CD14-positive monocyte (primary cell): ENCODE data around the gene FIZ1. TPM values are rescaled to one million over a fixed set of nuclear protein-coding genes. Genes with fewer than 3 reads are reported as not detected.
"Not testable (repeated sequence)": the region's sequence is repeated elsewhere in the genome, so short reads cannot be mapped to it uniquely, and the experiment has no call there.

Experiments used
- DNase-seq, 3 donors: peaks; one replicate each; pipeline ENCODE4 v3.0.0-alpha.2; 2011 to 2022
- H2AFZ ChIP-seq: 2 replicates; pipeline ENCODE4 v1.6.0; 2012; ENCODE audit warnings: mild to moderate bottlenecking, low read depth, low read length, inconsistent platforms; ENCODE audit not compliant: insufficient read depth, poor library complexity, severe bottlenecking
- H3K27ac ChIP-seq, 2 donors: 1 replicate in 1 of 2; 2 replicates in 1 of 2; pipeline ENCODE4 v1.5.1; 2012 to 2013; ENCODE audit warnings: low read length in 2 of 2, control low read depth in 1 of 2, inconsistent platforms in 1 of 2, low read depth in 1 of 2, mild to moderate bottlenecking in 1 of 2
- H3K27me3 ChIP-seq, 2 donors: one replicate each; pipeline versions ENCODE4 v1.6.0 to v1.6.1; 2011 to 2013; ENCODE audit warnings: low read length in 2 of 2; ENCODE audit not compliant: control insufficient read depth in 2 of 2, insufficient read depth in 2 of 2
- H3K36me3 ChIP-seq, 2 donors: replicated peaks in 1 of 2; 1 replicate in 1 of 2; 2 replicates in 1 of 2; pipeline versions ENCODE4 v1.5.1 to v1.6.1; 2012 to 2013; ENCODE audit warnings: low read length in 2 of 2, control low read depth in 1 of 2, inconsistent platforms in 1 of 2, mild to moderate bottlenecking in 1 of 2; ENCODE audit not compliant: insufficient read depth in 2 of 2, control insufficient read depth in 1 of 2
- H3K4me1 ChIP-seq, 2 donors: 1 replicate in 1 of 2; 2 replicates in 1 of 2; pipeline versions ENCODE4 v1.5.1 to v1.6.1; 2012 to 2013; ENCODE audit warnings: low read length in 2 of 2, control low read depth in 1 of 2, inconsistent platforms in 1 of 2, mild to moderate bottlenecking in 1 of 2, moderate library complexity in 1 of 2; ENCODE audit not compliant: insufficient read depth in 2 of 2, control insufficient read depth in 1 of 2
- H3K4me2 ChIP-seq: replicated peaks from 2 replicates; pipeline ENCODE3; 2012; ENCODE audit warnings: low read length, moderate library complexity, mild to moderate bottlenecking; ENCODE audit not compliant: poor library complexity, severe bottlenecking; ENCODE audit errors: extremely low read depth
- H3K4me3 ChIP-seq, 3 experiments: fragments of 200-600 bp in 1 of 3; sonication (generic) in 1 of 3; replicated peaks in 1 of 3; 1 replicate in 2 of 3; 2 replicates in 1 of 3; pipeline ENCODE4 v1.5.1; 2011 to 2013; ENCODE audit warnings: low read length in 3 of 3, mild to moderate bottlenecking in 3 of 3, control low read depth in 2 of 3, low read depth in 2 of 3, inconsistent platforms in 1 of 3, moderate library complexity in 1 of 3
- H3K79me2 ChIP-seq: 2 replicates; pipeline ENCODE4 v1.6.0; 2012; ENCODE audit warnings: mild to moderate bottlenecking, control low read depth, inconsistent platforms, low read length, moderate library complexity; ENCODE audit not compliant: insufficient read depth
- H3K9ac ChIP-seq: 2 replicates; pipeline ENCODE4 v1.6.0; 2017; ENCODE audit warnings: low read length, mild to moderate bottlenecking; ENCODE audit not compliant: insufficient read depth, poor library complexity, severe bottlenecking
- H3K9me3 ChIP-seq, 2 donors: replicated peaks in 1 of 2; 1 replicate in 1 of 2; 2 replicates in 1 of 2; pipeline versions ENCODE4 v1.5.1 to v1.6.1; 2012 to 2013; ENCODE audit warnings: low read length in 2 of 2, control low read depth in 1 of 2; ENCODE audit not compliant: control insufficient read depth in 1 of 2, insufficient read depth in 1 of 2
- H4K20me1 ChIP-seq: 2 replicates; pipeline ENCODE4 v1.6.0; 2012; ENCODE audit warnings: mild to moderate bottlenecking, low read length, control low read depth, moderate library complexity; ENCODE audit not compliant: insufficient read depth
- H3K27ac Mint-ChIP-seq, 7 donors: one replicate each; pipeline ENCODE4 v1.8.0; 2020; ENCODE audit warnings: mild to moderate bottlenecking in 7 of 7, mixed read lengths in 7 of 7, moderate library complexity in 6 of 7, inconsistent platforms in 2 of 7
- H3K27me3 Mint-ChIP-seq, 3 donors: one replicate each; pipeline ENCODE4 v1.8.0; 2021 to 2022; ENCODE audit warnings: low read depth in 3 of 3, mild to moderate bottlenecking in 3 of 3, mixed read lengths in 3 of 3, moderate library complexity in 3 of 3, inconsistent platforms in 1 of 3
- H3K36me3 Mint-ChIP-seq, 2 donors: one replicate each; pipeline ENCODE4 v1.8.0; 2020; ENCODE audit warnings: mixed read lengths in 2 of 2, inconsistent platforms in 1 of 2, mild to moderate bottlenecking in 1 of 2
- H3K4me1 Mint-ChIP-seq: one replicate; pipeline ENCODE4 v1.8.0; 2020; ENCODE audit warnings: mild to moderate bottlenecking, mixed read lengths
- H3K4me3 Mint-ChIP-seq, 2 donors: one replicate each; pipeline ENCODE4 v1.8.0; 2020; ENCODE audit warnings: mild to moderate bottlenecking in 2 of 2, mixed read lengths in 2 of 2, moderate library complexity in 1 of 2
- H3K9me3 Mint-ChIP-seq, 7 donors: one replicate each; pipeline ENCODE4 v1.8.0; 2020 to 2022; ENCODE audit warnings: mixed read lengths in 7 of 7, mild to moderate bottlenecking in 6 of 7, moderate library complexity in 6 of 7, inconsistent platforms in 2 of 7
- WGBS: methylation state at CpG from one replicate; pipeline ENCODE4 v1.1.5; 2013; ENCODE audit warnings: missing lambda C conversion rate; ENCODE audit not compliant: insufficient coverage; 5-methylcytosine and 5-hydroxymethylcytosine counted together
- intact Hi-C, 2 donors: fragments of 100-400 bp; cut with micrococcal nuclease; formaldehyde crosslinking; loops; one replicate each; pipeline versions ENCODE4 v1.15.0 to v1.15.1; 2023
- polyA plus RNA-seq, 3 donors: library from polyadenylated mRNA; depleted of rRNA in 1 of 3; unstranded in 2 of 3; stranded (reverse) in 1 of 3; fragments of 300-500 nt in 2 of 3; fragments of >200 nt in 1 of 3; fragmentation: Illumina TruSeq in 2 of 3; gene quantifications; 1 replicate in 2 of 3; 2 replicates in 1 of 3; pipeline ENCODE4 v1.2.3, GENCODE V29; 2012 to 2021
- TF ChIP-seq, protein P1 (sequence below): fragments of 200-600 bp; IDR thresholded peaks from one replicate; pipeline ENCODE4 v1.8.0; 2022; ENCODE audit warnings: antibody characterized with exemption, mild to moderate bottlenecking

FIZ1 gene
- polyA plus RNA-seq, 3 donors: 1.2 to 2.6 (median 1.6) TPM

DNA sequence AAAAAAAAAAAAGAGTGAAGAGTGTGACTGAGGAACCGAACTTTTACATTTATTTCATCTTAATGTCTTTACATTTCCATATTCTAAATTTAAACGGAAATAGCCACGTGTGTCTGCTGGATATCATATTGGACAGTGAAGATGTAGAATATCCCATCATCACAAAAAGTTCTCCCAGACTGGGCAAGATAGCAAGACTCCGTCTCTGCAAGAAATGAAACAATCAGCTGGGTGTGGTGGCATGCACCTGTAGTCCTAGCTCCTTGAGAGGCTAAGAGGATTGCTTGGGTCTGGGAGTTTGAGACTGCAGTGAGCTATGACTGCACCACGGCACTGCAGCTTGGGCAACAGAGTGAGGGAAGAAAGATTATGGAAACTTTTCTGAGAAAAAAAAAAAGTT lies 22.6 kb downstream of the FIZ1 start:
- TF ChIP-seq, protein P1, sequence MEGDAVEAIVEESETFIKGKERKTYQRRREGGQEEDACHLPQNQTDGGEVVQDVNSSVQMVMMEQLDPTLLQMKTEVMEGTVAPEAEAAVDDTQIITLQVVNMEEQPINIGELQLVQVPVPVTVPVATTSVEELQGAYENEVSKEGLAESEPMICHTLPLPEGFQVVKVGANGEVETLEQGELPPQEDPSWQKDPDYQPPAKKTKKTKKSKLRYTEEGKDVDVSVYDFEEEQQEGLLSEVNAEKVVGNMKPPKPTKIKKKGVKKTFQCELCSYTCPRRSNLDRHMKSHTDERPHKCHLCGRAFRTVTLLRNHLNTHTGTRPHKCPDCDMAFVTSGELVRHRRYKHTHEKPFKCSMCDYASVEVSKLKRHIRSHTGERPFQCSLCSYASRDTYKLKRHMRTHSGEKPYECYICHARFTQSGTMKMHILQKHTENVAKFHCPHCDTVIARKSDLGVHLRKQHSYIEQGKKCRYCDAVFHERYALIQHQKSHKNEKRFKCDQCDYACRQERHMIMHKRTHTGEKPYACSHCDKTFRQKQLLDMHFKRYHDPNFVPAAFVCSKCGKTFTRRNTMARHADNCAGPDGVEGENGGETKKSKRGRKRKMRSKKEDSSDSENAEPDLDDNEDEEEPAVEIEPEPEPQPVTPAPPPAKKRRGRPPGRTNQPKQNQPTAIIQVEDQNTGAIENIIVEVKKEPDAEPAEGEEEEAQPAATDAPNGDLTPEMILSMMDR: no peak
- DNase-seq: no peak
- Histone ChIP-seq H3K4me1 (peaks cover 17 to 22% of the 10 kb centered on the region in 2 donors), H3K9ac (no peak overlapping the region), H3K4me2 (no peak overlapping the region), H3K27ac (no peak overlapping the region), H3K27me3 (no peaks in the 10 kb centered on the region), H3K36me3 (peaks cover 0 to 2% of the 10 kb centered on the region in 2 donors), H3K4me3 (no peak overlapping the region), H4K20me1 (no peaks in the 10 kb centered on the region), H3K9me3 (no peaks in the 10 kb centered on the region), H3K79me2 (no peaks in the 10 kb centered on the region), H2AFZ (no peak overlapping the region)
- Mint-ChIP-seq H3K4me3 (no peak overlapping the region), H3K27me3 (peaks cover 0 to 3% (median 0%) of the 10 kb centered on the region in 3 donors), H3K36me3 (peaks cover 0 to 10% of the 10 kb centered on the region in 2 donors), H3K27ac (no peak overlapping the region), H3K4me1 (peaks cover 15% of the 10 kb centered on the region), H3K9me3 (peaks cover 0 to 4% (median 0%) of the 10 kb centered on the region in 7 donors)
- 100% methylated on average over 2 of the region's 5 CpGs for WGBS
- intact Hi-C loops: no loop called here

DNA sequence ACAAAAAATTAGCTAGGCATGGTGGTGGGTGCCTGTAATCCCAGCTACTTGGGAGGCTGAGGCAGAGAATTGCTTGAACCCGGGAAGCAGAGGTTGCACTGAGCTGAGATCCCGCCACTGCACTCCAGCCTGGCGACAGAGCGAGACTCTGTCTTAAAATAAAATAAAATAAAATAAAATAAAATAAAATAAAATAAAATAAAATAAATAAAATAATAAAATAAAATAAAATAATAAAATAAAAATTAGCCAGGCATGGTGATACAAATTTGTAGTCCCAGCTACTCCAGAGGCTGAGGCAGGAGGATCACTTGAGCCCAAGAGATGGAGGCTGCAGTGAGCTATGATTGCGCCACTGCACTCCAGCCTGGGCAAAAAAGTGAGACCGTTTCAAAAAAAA lies 25.4 kb downstream of the FIZ1 start:
- H3K4me3 ChIP-seq, H3K79me2 ChIP-seq, H3K4me2 ChIP-seq, H3K36me3 Mint-ChIP-seq, H3K4me3 Mint-ChIP-seq, H3K27me3 ChIP-seq, H3K9me3 Mint-ChIP-seq, H3K4me1 ChIP-seq, H3K4me1 Mint-ChIP-seq, DNase-seq, H4K20me1 ChIP-seq, H3K36me3 ChIP-seq, H3K9ac ChIP-seq, H2AFZ ChIP-seq, intact Hi-C loops, H3K9me3 ChIP-seq, H3K27ac ChIP-seq, H3K27me3 Mint-ChIP-seq, H3K27ac Mint-ChIP-seq: not testable (repeated sequence)
- WGBS: no CpG with 5 or more reads among the region's 6 CpGs

DNA sequence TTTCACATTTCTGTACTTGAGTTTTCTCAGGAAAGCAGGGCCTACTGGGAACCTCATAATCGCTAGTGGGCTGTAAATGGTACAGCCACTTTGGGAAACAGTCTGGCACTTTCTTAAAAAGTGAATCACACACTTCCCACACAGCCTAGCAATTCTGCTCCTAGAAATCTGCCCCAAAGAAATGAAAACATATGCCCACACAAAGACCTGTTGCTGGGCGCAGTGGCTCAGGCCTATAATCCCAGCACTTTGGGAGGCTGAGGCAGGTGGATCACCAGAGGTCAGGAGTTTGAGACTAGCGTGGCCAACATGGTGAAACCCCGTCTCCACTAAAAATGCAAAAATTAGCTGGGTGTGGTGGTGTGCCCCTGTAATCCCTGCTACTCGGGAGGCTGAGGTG lies 29.8 kb downstream of the FIZ1 start:
- H3K4me3 ChIP-seq, H3K4me3 Mint-ChIP-seq, H3K27ac Mint-ChIP-seq, H4K20me1 ChIP-seq, H3K9ac ChIP-seq, H3K4me2 ChIP-seq, H3K79me2 ChIP-seq, H3K4me1 ChIP-seq, H3K27ac ChIP-seq, H3K27me3 Mint-ChIP-seq, H3K9me3 ChIP-seq, H2AFZ ChIP-seq, H3K36me3 ChIP-seq, H3K9me3 Mint-ChIP-seq, intact Hi-C loops, DNase-seq, H3K4me1 Mint-ChIP-seq, H3K36me3 Mint-ChIP-seq, H3K27me3 ChIP-seq: not testable (repeated sequence)
- 95% methylated on average over 5 of the region's 5 CpGs for WGBS
